Muscle of arm (tissue), 12 donors: ENCODE results near the gene ZNF354B. TPM values are rescaled to one million over a fixed set of nuclear protein-coding genes. Genes with fewer than 3 reads are reported as not detected.
"Not testable (repeated sequence)": the region's sequence is repeated elsewhere in the genome, so short reads cannot be mapped to it uniquely, and the experiment has no call there.

Experiments
- DNase-seq: peaks from one replicate; pipeline ENCODE4 v3.0.0-alpha.2; 2013
- polyA plus RNA-seq, 12 donors: library from polyadenylated mRNA; unstranded; fragments of 120-200 nt; gene quantifications; one replicate each; pipeline ENCODE4 v1.2.1, GENCODE V29; 2013; ENCODE audit not compliant: insufficient read length in 12 of 12

Gene ZNF354B
- polyA plus RNA-seq, 12 donors, result 11.7 to 24.3 (median 14.8) TPM; not detected in 1

GRCh38 chr5:178872302-178872701 is 12.5 kb downstream of the ZNF354B start:
- no peak for DNase-seq

- DNase-seq, result not testable (repeated sequence)
Measured at GRCh38 chr5:178883115-178883694, 23.5 kb downstream of the ZNF354B start.

- DNase-seq, result no peak
Measured at GRCh38 chr5:178883815-178884430, 24.2 kb downstream of the ZNF354B start.

GRCh38 chr5:178895615-178896571 is 36.1 kb downstream of the ZNF354B start, which contains the start of gene ZFP2:
ZFP2 (plus strand) TSS chr5:178895913; CDS start chr5:178931314, 35,401 bp downstream.
- peak; percentile 48 for DNase-seq

- DNase-seq, result no peak
Measured at GRCh38 chr5:178899289-178899688, 39.5 kb downstream of the ZNF354B start.

GRCh38 chr5:178902849-178903248 is 43.1 kb downstream of the ZNF354B start:
- no peak for DNase-seq

GRCh38 chr5:178931846-178932760 is 72.3 kb downstream of the ZNF354B start:
- DNase-seq, result no peak

Other genes with a start within 250 kb of the ZNF354B start
- 10 to 100 TPM in 11 of 12 donors, not detected in 1; 28.6 to 57.8 (median 40.9) TPM for gene CLK4, start 232.9 kb upstream of the ZNF354B start, polyA plus RNA-seq
- gene ZNF354A, start 129.3 kb upstream of the ZNF354B start, polyA plus RNA-seq, result 10 to 100 TPM in 9 of 12 donors, 1 to 10 TPM in 1, not detected in 2; 8.3 to 21.4 (median 12.3) TPM
- gene ZFP2, start 36.0 kb downstream of the ZNF354B start, polyA plus RNA-seq, result 1 to 10 TPM in 11 of 12 donors, not detected in 1; 2.2 to 7.0 (median 3.1) TPM
- gene ZNF454, start 81.2 kb downstream of the ZNF354B start, polyA plus RNA-seq, result 1 to 10 TPM in 10 of 12 donors, not detected in 2; 2.9 to 5.1 (median 3.8) TPM
- 1 to 10 TPM in 2 of 12 donors, under 1 TPM in 8, not detected in 2; 0.18 to 1.4 (median 0.72) TPM for gene GRM6, start 135.4 kb downstream of the ZNF354B start, polyA plus RNA-seq
- 1 to 10 TPM in 11 of 12 donors, not detected in 1; 3.7 to 9.5 (median 4.6) TPM for gene ZNF879, start 163.9 kb downstream of the ZNF354B start, polyA plus RNA-seq
- 10 to 100 TPM in 6 of 12 donors, 1 to 10 TPM in 5, not detected in 1; 7.5 to 12.0 (median 10.4) TPM for gene ZNF354C, start 200.4 kb downstream of the ZNF354B start, polyA plus RNA-seq